Measurements from ENCODE around the gene CLASRP. TPM values are rescaled to one million over a fixed set of nuclear protein-coding genes. Genes with fewer than 3 reads are reported as not detected.

Gene CLASRP
- total RNA-seq, 1 donor from 2014 or later = 7.8 TPM

GRCh38 chr19:45092747-45093678 lies 54.2 kb downstream of the CLASRP start, which contains the start of gene PPP1R37:
PPP1R37 (plus strand) TSS chr19:45093179; CDS start chr19:45093326, 147 bp downstream.
- Histone ChIP-seq H3K27ac (ENCODE audit: low read depth, low read length) (peak within 1 kb of the TSS; percentile 95), H3K36me3 (ENCODE audit: control insufficient read depth in 3 of 3, insufficient read depth in 3 of 3, low read length in 3 of 3) (peaks cover 4 to 11% (median 8%) of the 10 kb centered on the region in 3 donors), H3K27me3 (ENCODE audit: control insufficient read depth in 3 of 3, insufficient read depth in 3 of 3, low read length in 3 of 3) (no peaks in the 10 kb centered on the region), H3K4me1 (ENCODE audit: control insufficient read depth in 3 of 3, insufficient read depth in 3 of 3, low read length in 3 of 3) (peaks cover 55 to 63% (median 55%) of the 10 kb centered on the region in 3 donors), H3K9ac (ENCODE audit: low read depth in 1 of 3, low read length in 3 of 3) (peak within 1 kb of the TSS; percentile 91 to 96 (median 94)), H3K4me3 (ENCODE audit: low read length in 3 of 3) (peak within 1 kb of the TSS; percentile 78 to 91 (median 90)), H3K9me3 (ENCODE audit: control insufficient read depth in 3 of 3, low read length in 3 of 3) (no peaks in the 10 kb centered on the region)

- peak overlapping the region; percentile 91 to 96 (median 94) for H3K9ac ChIP-seq (ENCODE audit: low read depth in 1 of 3, low read length in 3 of 3)
Measured at GRCh38 chr19:45094137-45094536, 55.3 kb downstream of the CLASRP start.

GRCh38 chr19:45094707-45095106 lies 55.9 kb downstream of the CLASRP start:
- H3K9ac ChIP-seq (ENCODE audit: low read depth in 1 of 3, low read length in 3 of 3) = peak overlapping the region; percentile 47 to 96 (median 91)
- peaks cover 2 to 11% (median 6%) of the 10 kb centered on the region in 3 donors for H3K36me3 ChIP-seq (ENCODE audit: control insufficient read depth in 3 of 3, insufficient read depth in 3 of 3, low read length in 3 of 3)
- H3K4me1 ChIP-seq (ENCODE audit: control insufficient read depth in 3 of 3, insufficient read depth in 3 of 3, low read length in 3 of 3) = peaks cover 72 to 79% (median 72%) of the 10 kb centered on the region in 3 donors
- no peaks in the 10 kb centered on the region for H3K27me3 ChIP-seq (ENCODE audit: control insufficient read depth in 3 of 3, insufficient read depth in 3 of 3, low read length in 3 of 3)
- H3K27ac ChIP-seq (ENCODE audit: low read depth, low read length) = no peak overlapping the region
- no peaks in the 10 kb centered on the region for H3K9me3 ChIP-seq (ENCODE audit: control insufficient read depth in 3 of 3, low read length in 3 of 3)
- peak overlapping the region; percentile 27 to 90 (median 35) for H3K4me3 ChIP-seq (ENCODE audit: low read length in 3 of 3)

More at GRCh38 chr19:45094137-45094536, 55.3 kb downstream of the CLASRP start:
- H3K4me1 ChIP-seq (ENCODE audit: control insufficient read depth in 3 of 3, insufficient read depth in 3 of 3, low read length in 3 of 3) = peaks cover 66 to 74% (median 66%) of the 10 kb centered on the region in 3 donors
- no peaks in the 10 kb centered on the region for H3K27me3 ChIP-seq (ENCODE audit: control insufficient read depth in 3 of 3, insufficient read depth in 3 of 3, low read length in 3 of 3)
- H3K4me3 ChIP-seq (ENCODE audit: low read length in 3 of 3) = peak overlapping the region; percentile 78 to 91 (median 90)
- H3K36me3 ChIP-seq (ENCODE audit: control insufficient read depth in 3 of 3, insufficient read depth in 3 of 3, low read length in 3 of 3) = peaks cover 2 to 11% (median 6%) of the 10 kb centered on the region in 3 donors
- H3K9me3 ChIP-seq (ENCODE audit: control insufficient read depth in 3 of 3, low read length in 3 of 3) = no peaks in the 10 kb centered on the region
- H3K27ac ChIP-seq (ENCODE audit: low read depth, low read length) = no peak overlapping the region

GRCh38 chr19:45095496-45096413 lies 56.9 kb downstream of the CLASRP start:
- peak overlapping the region in 1 of 3 donors; percentile 13 for H3K4me3 ChIP-seq (ENCODE audit: low read length in 3 of 3)
- H3K9ac ChIP-seq (ENCODE audit: low read depth in 1 of 3, low read length in 3 of 3) = peak overlapping the region in 2 of 3 donors; percentile 39 to 83
- H3K36me3 ChIP-seq (ENCODE audit: control insufficient read depth in 3 of 3, insufficient read depth in 3 of 3, low read length in 3 of 3) = peaks cover 0 to 1% (median 0%) of the 10 kb centered on the region in 3 donors
- H3K9me3 ChIP-seq (ENCODE audit: control insufficient read depth in 3 of 3, low read length in 3 of 3) = no peaks in the 10 kb centered on the region
- H3K27ac ChIP-seq (ENCODE audit: low read depth, low read length) = peak overlapping the region; percentile 3
- no peaks in the 10 kb centered on the region for H3K27me3 ChIP-seq (ENCODE audit: control insufficient read depth in 3 of 3, insufficient read depth in 3 of 3, low read length in 3 of 3)
- H3K4me1 ChIP-seq (ENCODE audit: control insufficient read depth in 3 of 3, insufficient read depth in 3 of 3, low read length in 3 of 3) = peaks cover 81% of the 10 kb centered on the region in 3 donors

GRCh38 chr19:45096700-45097099 lies 57.9 kb downstream of the CLASRP start:
- H3K27me3 ChIP-seq (ENCODE audit: control insufficient read depth in 3 of 3, insufficient read depth in 3 of 3, low read length in 3 of 3) = no peaks in the 10 kb centered on the region
- no peaks in the 10 kb centered on the region for H3K9me3 ChIP-seq (ENCODE audit: control insufficient read depth in 3 of 3, low read length in 3 of 3)
- H3K36me3 ChIP-seq (ENCODE audit: control insufficient read depth in 3 of 3, insufficient read depth in 3 of 3, low read length in 3 of 3) = no peaks in the 10 kb centered on the region
- H3K4me3 ChIP-seq (ENCODE audit: low read length in 3 of 3) = no peak overlapping the region
- peaks cover 81 to 82% (median 82%) of the 10 kb centered on the region in 3 donors for H3K4me1 ChIP-seq (ENCODE audit: control insufficient read depth in 3 of 3, insufficient read depth in 3 of 3, low read length in 3 of 3)
- H3K9ac ChIP-seq (ENCODE audit: low read depth in 1 of 3, low read length in 3 of 3) = peak overlapping the region in 2 of 3 donors; percentile 30 to 83
- peak overlapping the region; percentile 83 for H3K27ac ChIP-seq (ENCODE audit: low read depth, low read length)

GRCh38 chr19:45097450-45097775 lies 58.6 kb downstream of the CLASRP start:
- Histone ChIP-seq H3K4me3 (ENCODE audit: low read length in 3 of 3) (peak overlapping the region in 2 of 3 donors; percentile 13 to 64), H3K36me3 (ENCODE audit: control insufficient read depth in 3 of 3, insufficient read depth in 3 of 3, low read length in 3 of 3) (no peaks in the 10 kb centered on the region), H3K9ac (ENCODE audit: low read depth in 1 of 3, low read length in 3 of 3) (peak overlapping the region; percentile 58 to 83 (median 60)), H3K27ac (ENCODE audit: low read depth, low read length) (peak overlapping the region; percentile 83), H3K4me1 (ENCODE audit: control insufficient read depth in 3 of 3, insufficient read depth in 3 of 3, low read length in 3 of 3) (peaks cover 81 to 90% (median 86%) of the 10 kb centered on the region in 3 donors), H3K27me3 (ENCODE audit: control insufficient read depth in 3 of 3, insufficient read depth in 3 of 3, low read length in 3 of 3) (no peaks in the 10 kb centered on the region), H3K9me3 (ENCODE audit: control insufficient read depth in 3 of 3, low read length in 3 of 3) (no peaks in the 10 kb centered on the region)

GRCh38 chr19:45097776-45098520 lies 59.1 kb downstream of the CLASRP start:
- H3K4me3 ChIP-seq (ENCODE audit: low read length in 3 of 3) = peak overlapping the region; percentile 38 to 65 (median 64)
- peaks cover 86 to 95% (median 91%) of the 10 kb centered on the region in 3 donors for H3K4me1 ChIP-seq (ENCODE audit: control insufficient read depth in 3 of 3, insufficient read depth in 3 of 3, low read length in 3 of 3)
- H3K9me3 ChIP-seq (ENCODE audit: control insufficient read depth in 3 of 3, low read length in 3 of 3) = no peaks in the 10 kb centered on the region
- H3K36me3 ChIP-seq (ENCODE audit: control insufficient read depth in 3 of 3, insufficient read depth in 3 of 3, low read length in 3 of 3) = no peaks in the 10 kb centered on the region
- H3K27me3 ChIP-seq (ENCODE audit: control insufficient read depth in 3 of 3, insufficient read depth in 3 of 3, low read length in 3 of 3) = no peaks in the 10 kb centered on the region
- peak overlapping the region; percentile 58 to 83 (median 60) for H3K9ac ChIP-seq (ENCODE audit: low read depth in 1 of 3, low read length in 3 of 3)
- peak overlapping the region; percentile 83 for H3K27ac ChIP-seq (ENCODE audit: low read depth, low read length)

GRCh38 chr19:45098521-45099466 lies 59.9 kb downstream of the CLASRP start:
- Histone ChIP-seq H3K9ac (ENCODE audit: low read depth in 1 of 3, low read length in 3 of 3) (peak overlapping the region; percentile 36 to 83 (median 58)), H3K4me3 (ENCODE audit: low read length in 3 of 3) (peak overlapping the region; percentile 38 to 65 (median 64)), H3K27ac (ENCODE audit: low read depth, low read length) (peak overlapping the region; percentile 83), H3K4me1 (ENCODE audit: control insufficient read depth in 3 of 3, insufficient read depth in 3 of 3, low read length in 3 of 3) (peaks cover 88 to 99% (median 91%) of the 10 kb centered on the region in 3 donors), H3K36me3 (ENCODE audit: control insufficient read depth in 3 of 3, insufficient read depth in 3 of 3, low read length in 3 of 3) (no peaks in the 10 kb centered on the region), H3K9me3 (ENCODE audit: control insufficient read depth in 3 of 3, low read length in 3 of 3) (no peaks in the 10 kb centered on the region), H3K27me3 (ENCODE audit: control insufficient read depth in 3 of 3, insufficient read depth in 3 of 3, low read length in 3 of 3) (no peaks in the 10 kb centered on the region)

All from skeletal muscle tissue (tissue), 4 donors.